ENCODE data around the gene BUD31. TPM values are rescaled to one million over a fixed set of nuclear protein-coding genes. Genes with fewer than 3 reads are reported as not detected.
A peak's percentile ranks its signal among the peaks of the same experiment; 100 is the strongest.
"Not testable (repeated sequence)": the region's sequence is repeated elsewhere in the genome, so short reads cannot be mapped to it uniquely, and the experiment has no call there.

Gene BUD31
- total RNA-seq, 4 donors from 2014 or later: 50.3 to 71.4 (median 60.3) TPM

DNA sequence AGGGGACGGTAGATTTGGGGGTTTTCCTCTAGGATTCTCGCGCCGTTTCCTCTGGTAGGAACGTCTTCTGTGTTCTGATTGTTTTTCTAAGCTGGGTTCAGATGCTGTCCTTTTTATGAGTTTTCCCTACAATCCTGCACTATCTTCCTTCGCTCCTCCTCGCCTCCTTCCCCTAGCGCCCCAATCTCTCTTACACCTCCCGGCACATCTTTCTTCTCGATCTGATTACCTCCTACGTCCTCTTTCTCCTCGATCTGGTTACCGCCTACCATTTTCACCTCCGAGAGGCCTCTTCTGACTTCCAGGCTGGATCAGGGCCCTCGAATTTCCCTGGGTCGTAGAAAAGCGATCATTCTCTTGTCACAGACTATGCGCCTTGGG lies 413 bp downstream of the BUD31 start:
- H3K36me3 ChIP-seq: peaks cover 46% of the 10 kb centered on the region
- DNase-seq (ENCODE audit: low spot score in 2 of 2): no peak

DNA sequence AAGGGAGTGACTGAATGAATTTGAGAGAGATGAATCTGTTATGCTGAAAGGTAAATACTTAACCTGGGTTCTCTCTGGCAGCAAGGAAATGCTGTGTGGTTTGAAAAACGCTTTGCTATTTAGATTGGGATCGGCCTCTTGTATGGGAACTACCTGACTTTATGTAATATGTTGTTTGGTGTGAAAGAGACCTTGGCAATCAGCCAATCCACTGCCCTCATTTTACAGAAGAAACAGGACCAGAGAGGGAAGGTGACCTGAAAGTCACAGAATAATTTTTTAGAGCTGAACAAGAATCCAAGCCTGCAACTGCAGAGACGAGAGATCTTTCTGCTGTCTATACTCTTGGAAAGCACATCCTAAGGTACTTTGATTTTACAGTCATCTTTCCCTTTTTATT lies 1.0 kb downstream of the BUD31 start:
- TF ChIP-seq CTCF (IDR thresholded peaks at IDR 0.05) (no peak), EP300 (IDR thresholded peaks at IDR 0.05) (no peak), POLR2A (IDR thresholded peaks at IDR 0.05) (no peak), POLR2AphosphoS5 (IDR thresholded peaks at IDR 0.05) (no peak)
- peak overlapping the region; percentile 95 for H3K27ac ChIP-seq
- 30% methylated on average over 3 of the region's 3 CpGs for WGBS
- peak overlapping the region; percentile 92 for H3K4me3 ChIP-seq
- DNase-seq (ENCODE audit: low spot score in 2 of 2): no peak
- H3K9me3 ChIP-seq: no peaks in the 10 kb centered on the region
- peaks cover 44% of the 10 kb centered on the region for H3K36me3 ChIP-seq
- H3K27me3 ChIP-seq: no peaks in the 10 kb centered on the region
- H3K4me1 ChIP-seq: peaks cover 47% of the 10 kb centered on the region

More for the DNA sequence above, 413 bp downstream of the BUD31 start:
- H3K4me1 ChIP-seq: peaks cover 54% of the 10 kb centered on the region
- TF ChIP-seq EP300 (IDR thresholded peaks at IDR 0.05) (no peak), POLR2A (IDR thresholded peaks at IDR 0.05) (no peak), POLR2AphosphoS5 (IDR thresholded peaks at IDR 0.05) (no peak), CTCF (IDR thresholded peaks at IDR 0.05) (no peak)
- H3K27ac ChIP-seq: peak overlapping the region; percentile 95
- H3K4me3 ChIP-seq: peak overlapping the region; percentile 92
- no peaks in the 10 kb centered on the region for H3K9me3 ChIP-seq
- no peaks in the 10 kb centered on the region for H3K27me3 ChIP-seq
- under 1% methylated on average over 18 of the region's 18 CpGs for WGBS

DNA sequence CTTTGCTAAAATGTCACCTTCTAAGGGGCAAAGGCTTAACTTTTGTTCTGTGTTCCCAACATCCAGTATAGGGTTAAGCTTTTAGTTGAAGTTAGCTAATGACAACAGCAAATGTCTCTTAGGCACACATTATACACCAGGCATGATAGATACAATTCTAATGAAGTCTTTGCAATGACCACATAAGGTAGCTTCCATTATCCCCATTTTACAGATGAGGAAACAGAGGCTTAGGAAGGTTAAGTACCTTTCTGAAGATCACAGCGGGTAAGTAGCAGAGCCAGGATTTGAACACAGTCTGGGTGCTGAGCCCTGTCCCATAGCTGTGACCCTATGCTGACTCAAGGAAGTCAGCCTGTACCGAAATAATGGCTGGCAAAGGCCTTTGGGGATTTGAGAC lies 1.9 kb downstream of the BUD31 start:
- TF ChIP-seq POLR2A (IDR thresholded peaks at IDR 0.05): no peak
- no peak for TF ChIP-seq CTCF (IDR thresholded peaks at IDR 0.05)
- no peak for TF ChIP-seq POLR2AphosphoS5 (IDR thresholded peaks at IDR 0.05)
- TF ChIP-seq EP300 (IDR thresholded peaks at IDR 0.05): no peak
- Histone ChIP-seq H3K4me1 (peaks cover 40% of the 10 kb centered on the region), H3K9me3 (no peaks in the 10 kb centered on the region), H3K27me3 (no peaks in the 10 kb centered on the region), H3K27ac (no peak overlapping the region), H3K4me3 (no peak overlapping the region), H3K36me3 (peaks cover 52% of the 10 kb centered on the region)
- 90% methylated on average over 2 of the region's 2 CpGs for WGBS
- DNase-seq (ENCODE audit: low spot score in 2 of 2): no peak

- WGBS: 67% methylated on average over 16 of the region's 17 CpGs
- TF ChIP-seq CTCF (IDR thresholded peaks at IDR 0.05): peak; percentile 10 to 57
- DNase-seq (ENCODE audit: low spot score in 2 of 2): not testable (repeated sequence)
These were observed 6.9 kb downstream of the BUD31 start for GRCh38 chr7:99415513-99416127.

DNA sequence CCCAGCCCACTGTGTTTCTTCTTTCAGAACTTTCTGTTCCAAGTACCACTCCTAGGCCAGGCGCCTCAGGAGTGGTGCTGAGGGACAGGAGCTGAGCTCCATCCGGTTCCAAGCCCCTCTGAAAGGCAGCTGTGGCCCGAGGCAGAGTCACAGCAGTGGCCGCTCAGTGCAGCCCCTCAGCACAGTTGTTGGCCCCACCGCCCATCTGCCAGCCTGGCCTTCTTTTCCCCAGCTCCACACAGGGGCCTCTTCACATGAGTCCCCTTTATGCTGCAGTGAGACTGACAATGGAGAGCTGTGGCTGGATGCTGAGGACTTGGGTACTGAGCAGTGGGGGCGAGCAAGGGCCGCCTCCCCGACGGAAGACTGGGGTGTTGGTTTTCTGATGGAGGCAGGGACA lies 9.5 kb downstream of the BUD31 start:
- no peak for DNase-seq (ENCODE audit: low spot score in 2 of 2)
- Histone ChIP-seq H3K36me3 (peaks cover 90% of the 10 kb centered on the region), H3K9me3 (no peaks in the 10 kb centered on the region), H3K4me3 (no peak overlapping the region), H3K27ac (no peak overlapping the region), H3K4me1 (no peaks in the 10 kb centered on the region), H3K27me3 (no peaks in the 10 kb centered on the region)
- TF ChIP-seq POLR2AphosphoS5 (IDR thresholded peaks at IDR 0.05) (no peak), POLR2A (IDR thresholded peaks at IDR 0.05) (no peak), EP300 (IDR thresholded peaks at IDR 0.05) (no peak), CTCF (IDR thresholded peaks at IDR 0.05) (no peak)
- WGBS: 95% methylated on average over 6 of the region's 9 CpGs

More at GRCh38 chr7:99415513-99416127, 6.9 kb downstream of the BUD31 start:
- not testable (repeated sequence) for H3K4me1 ChIP-seq, H3K27me3 ChIP-seq, H3K27ac ChIP-seq, H3K9me3 ChIP-seq, H3K4me3 ChIP-seq
- peaks cover 96% of the 10 kb centered on the region for H3K36me3 ChIP-seq
